K562 (cell line): Measurements from ENCODE around the gene SH3GL3. TPM values are rescaled to one million over a fixed set of nuclear protein-coding genes. Genes with fewer than 3 reads are reported as not detected.

Source experiments
- ATAC-seq: fragments of 200-7000 bp; cut with Tn5 transposase; 3 replicates; pipeline ENCODE4 v1.9.1; 2020; ENCODE audit warnings: moderate library complexity
- BruUV-seq: library from RNA; stranded (reverse); fragments of 400-500 nt; replicated peaks from 2 replicates; lab custom pipeline; 2021; lab: Mats Ljungman, UMichigan
- CTCF ChIA-PET: fragments of 300-600 bp; formaldehyde crosslinking; extraction: SDS; loops from one replicate; lab custom pipeline; 2021; ENCODE audit warnings: low intra/inter-chr PET ratio; lab: Yijun Ruan, JAX
- POLR2A ChIA-PET: fragments of 300-600, 350-650 bp; sonication (Branson Sonifier 250); formaldehyde crosslinking; extraction: SDS; loops from one replicate; lab custom pipeline; 2021; ENCODE audit warnings: antibody characterized with exemption, inconsistent platforms; lab: Yijun Ruan, JAX
- DNase-seq, 4 experiments: peaks; one replicate each; pipeline versions ENCODE4 v3.0.0 to v3.0.0-alpha.2; 2011 to 2018; ENCODE audit warnings: low spot score in 3 of 4, mixed read lengths in 3 of 4; ENCODE audit errors: extremely low read depth in 1 of 4
- FAIRE-seq: peaks from 2 replicates; lab custom pipeline; 2011; peaks lifted over from hg19 to GRCh38; lab: Jason Lieb, UNC
- H2AFZ ChIP-seq: 2 replicates; pipeline ENCODE4 v1.6.0; 2011; ENCODE audit warnings: low read depth, low read length, control low read depth, inconsistent platforms
- H3K27ac ChIP-seq: fragments of 200-600 bp; 3 replicates; pipeline ENCODE4 v1.8.0; 2011; ENCODE audit warnings: low read depth, mild to moderate bottlenecking, control low read depth, inconsistent platforms, low read length, moderate library complexity, mixed read lengths; ENCODE audit errors: extremely low read depth
- H3K27me3 ChIP-seq, 2 experiments: fragments of 300-600 bp in 1 of 2; 2 replicates in 1 of 2; 3 replicates in 1 of 2; pipeline versions ENCODE4 v1.6.0 to v1.8.0; 2011; ENCODE audit warnings: inconsistent platforms in 2 of 2, low read length in 2 of 2, mild to moderate bottlenecking in 1 of 2, mixed read lengths in 1 of 2, moderate library complexity in 1 of 2; ENCODE audit not compliant: control insufficient read depth in 2 of 2, insufficient read depth in 2 of 2
- H3K36me3 ChIP-seq: fragments of 300-600 bp; 3 replicates; pipeline ENCODE4 v1.8.0; 2011; ENCODE audit warnings: mild to moderate bottlenecking, low read length, inconsistent platforms; ENCODE audit not compliant: control insufficient read depth, insufficient read depth
- H3K4me1 ChIP-seq, 2 experiments: fragments of 200-600 bp in 1 of 2; replicated peaks in 1 of 2; 2 replicates in 1 of 2; 3 replicates in 1 of 2; pipeline versions ENCODE4 v1.5.1 to v1.8.0; 2011; ENCODE audit warnings: inconsistent platforms in 2 of 2, low read length in 2 of 2, mild to moderate bottlenecking in 1 of 2, mixed read lengths in 1 of 2, moderate library complexity in 1 of 2; ENCODE audit not compliant: control insufficient read depth in 2 of 2, insufficient read depth in 2 of 2
- H3K4me2 ChIP-seq: 2 replicates; pipeline ENCODE4 v1.6.1; 2011; ENCODE audit warnings: low read length, control low read depth, inconsistent platforms, mixed read lengths; ENCODE audit not compliant: insufficient read depth
- H3K4me3 ChIP-seq: fragments of 200-600 bp; sonication (generic), shearing (Covaris generic); 2 replicates; pipeline ENCODE4 v1.5.1; 2016; ENCODE audit warnings: control low read depth, inconsistent platforms
- H3K79me2 ChIP-seq: fragments of 200-600 bp; 3 replicates; pipeline ENCODE4 v1.8.0; 2011; ENCODE audit warnings: low read length, inconsistent platforms; ENCODE audit not compliant: control insufficient read depth, insufficient read depth
- H3K9ac ChIP-seq, 2 experiments: 2 replicates each; pipeline versions ENCODE4 v1.6.0 to v1.6.1; 2011; ENCODE audit warnings: low read depth in 2 of 2, low read length in 2 of 2, control low read depth in 1 of 2, inconsistent platforms in 1 of 2, mild to moderate bottlenecking in 1 of 2, mixed read lengths in 1 of 2; ENCODE audit not compliant: insufficient read depth in 1 of 2
- H3K9me1 ChIP-seq: one replicate; pipeline ENCODE4 v1.6.0; 2011; ENCODE audit warnings: inconsistent platforms, mild to moderate bottlenecking, low read length, moderate library complexity; ENCODE audit not compliant: control insufficient read depth, insufficient read depth
- H3K9me3 ChIP-seq: replicated peaks from 2 replicates; pipeline ENCODE4 v1.5.1; 2011; ENCODE audit warnings: low read depth, low read length, inconsistent platforms; ENCODE audit not compliant: control insufficient read depth, insufficient read depth
- H4K20me1 ChIP-seq: replicated peaks from 2 replicates; pipeline ENCODE4 v1.6.1; 2011; ENCODE audit warnings: low read length, inconsistent platforms, mixed read lengths; ENCODE audit not compliant: control insufficient read depth, insufficient read depth
- TCF7L2 ChIP-seq: fragments of 150-350 bp; IDR thresholded peaks from 2 replicates; pipeline ENCODE4 v1.6.1; 2016; ENCODE audit warnings: low read depth, mild to moderate bottlenecking, low read length, moderate library complexity
- VEZF1 ChIP-seq: fragments of 200-800 bp; sonication (Bioruptor generic); IDR thresholded peaks from 2 replicates; pipeline ENCODE4 v1.6.1; 2017; ENCODE audit warnings: missing genetic modification characterization, missing compliant biosample characterization
- XRCC3 ChIP-seq: fragments of 450-650 bp; IDR thresholded peaks from 2 replicates; pipeline ENCODE4 v1.6.1; 2017; ENCODE audit warnings: mild to moderate bottlenecking, moderate library complexity
- ZNF12 ChIP-seq: sonication (generic); formaldehyde crosslinking; IDR thresholded peaks from 2 replicates; pipeline ENCODE4 v1.4.0; 2020; ENCODE audit warnings: mild to moderate bottlenecking, missing genetic modification reagents
- ZNF449 ChIP-seq: fragments of 250-450 bp; sonication (Bioruptor Pico); IDR thresholded peaks from 2 replicates; pipeline ENCODE4 v1.8.0; 2022; ENCODE audit warnings: moderate library complexity, mild to moderate bottlenecking, inconsistent platforms
- ZNF699 ChIP-seq: fragments of 250-450 bp; sonication (Bioruptor Pico); IDR thresholded peaks from 2 replicates; pipeline ENCODE4 v1.8.0; 2021; ENCODE audit warnings: mild to moderate bottlenecking, moderate library complexity; ENCODE audit not compliant: insufficient replicate concordance
- WGBS: fragments of 100-300 bp; shearing (Covaris generic); methylation state at CpG from one replicate; pipeline ENCODE4 v1.1.6; 2016; ENCODE audit warnings: low coverage, mixed read lengths; ENCODE audit not compliant: insufficient coverage; ENCODE audit errors: missing lambda C conversion rate; 5-methylcytosine and 5-hydroxymethylcytosine counted together
- in situ Hi-C: fragments of 300-500 bp; cut with MboI; formaldehyde crosslinking; loops from 4 replicates; pipeline ENCODE4 v1.15.0; 2018; ENCODE audit warnings: inconsistent platforms, mixed read lengths
- intact Hi-C: fragments of 100-400 bp; cut with micrococcal nuclease; formaldehyde crosslinking; loops from 2 replicates; pipeline ENCODE4 v1.14.2; 2022
- polyA plus RNA-seq, 8 experiments: library from polyadenylated mRNA; depleted of rRNA in 4 of 8; stranded (reverse) in 5 of 8; unstranded in 3 of 8; fragments of >200 nt; fragmentation: Nextera tagmentation in 2 of 8; fragmentation: Illumina TruSeq in 1 of 8; extraction: Ambion mirVana in 2 of 8; extraction: Trizol in 1 of 8; gene quantifications; 2 replicates each; pipeline versions ENCODE4 v1.2.1 to v1.2.3, GENCODE V29; 2011 to 2014; ENCODE audit warnings: inconsistent platforms in 1 of 8, missing spikeins in 1 of 8
- total RNA-seq, 7 experiments: library from RNA; depleted of rRNA in 6 of 7; stranded (reverse); fragments of >200 nt in 6 of 7; fragmentation: Illumina TruSeq in 2 of 7; extraction: Trizol in 2 of 7; gene quantifications; 2 replicates each; pipeline versions ENCODE4 v1.2.1 to v1.2.3, GENCODE V29; 2011 to 2021; ENCODE audit warnings: low replicate concordance in 1 of 7

Gene SH3GL3
- total and polyA plus RNA-seq, 9 of the 15 experiments (the other 6 are each of a cell fraction or from before 2014, with no cell fraction given) = 3.9 to 16.0 (median 9.7) TPM

DNA sequence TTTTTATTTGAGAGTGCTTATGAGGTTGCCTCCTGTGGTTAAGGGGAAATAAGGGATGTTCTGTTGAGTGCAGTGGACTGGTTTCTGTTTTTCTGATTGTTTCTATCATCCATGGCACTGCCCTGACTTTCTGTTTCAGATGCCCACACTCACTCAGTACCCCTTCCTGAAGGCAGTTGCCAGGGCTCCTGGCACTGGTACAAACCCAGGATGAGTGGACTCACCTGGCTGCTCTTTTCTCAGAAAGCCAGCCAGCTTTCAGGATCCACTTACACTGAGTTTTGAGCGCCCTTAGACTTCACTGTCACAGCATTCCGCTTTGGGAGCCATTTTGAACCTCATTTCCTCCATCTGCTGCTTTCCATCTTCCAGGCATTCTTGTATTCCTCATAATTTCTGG, 150.9 kb downstream of the SH3GL3 start:
- ChIA-PET POLR2A (no interaction called here), CTCF (no interaction called here)
- ATAC-seq (no peak), DNase-seq (no peak), FAIRE-seq (no peak)
- H3K9me3 ChIP-seq = no peaks in the 10 kb centered on the region
- no peak overlapping the region for H3K9ac ChIP-seq
- no peak overlapping the region for H2AFZ ChIP-seq
- no peak overlapping the region for H3K4me3 ChIP-seq
- H4K20me1 ChIP-seq = no peaks in the 10 kb centered on the region
- intact Hi-C loops (no loop called here), in situ Hi-C loops (no loop called here)
- no peak for TF ChIP-seq ZNF449 (CRISPR knock-in tag)
- no peaks in the 10 kb centered on the region for H3K36me3 ChIP-seq
- 50% methylated on average over 2 of the region's 2 CpGs for WGBS
- H3K27ac ChIP-seq = no peak overlapping the region
- no peaks in the 10 kb centered on the region for H3K9me1 ChIP-seq
- no peaks in the 10 kb centered on the region for H3K79me2 ChIP-seq
- no peaks in the 10 kb centered on the region for H3K4me1 ChIP-seq
- BruUV-seq = no TSS peak
- no peak overlapping the region for H3K4me2 ChIP-seq
- no peaks in the 10 kb centered on the region for H3K27me3 ChIP-seq

DNA sequence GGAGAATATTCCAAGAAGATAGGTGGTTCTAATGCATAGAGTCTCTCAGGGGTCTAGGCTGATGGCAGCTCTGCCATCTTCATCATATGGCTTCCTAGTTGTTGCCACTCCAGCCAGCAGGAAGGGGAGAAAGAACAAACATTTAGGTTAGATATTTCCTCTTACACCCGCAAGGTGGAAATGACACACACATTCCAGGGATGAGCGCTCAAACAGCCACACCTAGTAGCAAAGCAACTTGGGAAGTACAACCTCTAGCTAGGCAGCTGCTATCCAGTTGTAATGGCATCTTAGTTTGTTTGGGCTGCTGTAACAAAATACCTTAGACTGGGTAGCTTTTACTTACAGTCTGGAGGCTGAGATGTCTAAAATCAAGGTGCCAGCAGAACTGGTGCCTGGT, 154.9 kb downstream of the SH3GL3 start:
- POLR2A ChIA-PET = no interaction called here
- H3K27ac ChIP-seq = no peak overlapping the region
- no peaks in the 10 kb centered on the region for H3K9me1 ChIP-seq
- in situ Hi-C loops = no loop called here
- FAIRE-seq = no peak
- intact Hi-C loops = no loop called here
- TF ChIP-seq ZNF12 (CRISPR knock-in tag) (no peak), ZNF699 (no peak), VEZF1 (CRISPR knock-in tag) (no peak), XRCC3 (no peak), TCF7L2 (no peak)
- TF ChIP-seq, all 486 proteins: peak for 0
- no peaks in the 10 kb centered on the region for H3K4me1 ChIP-seq
- no peak overlapping the region for H3K4me2 ChIP-seq
- no peak for DNase-seq
- CTCF ChIA-PET = no interaction called here
- H3K9me3 ChIP-seq = no peaks in the 10 kb centered on the region
- H3K27me3 ChIP-seq = no peaks in the 10 kb centered on the region
- no peak overlapping the region for H3K4me3 ChIP-seq
- 40% methylated on average over 2 of the region's 2 CpGs for WGBS
- no peaks in the 10 kb centered on the region for H3K79me2 ChIP-seq
- no peaks in the 10 kb centered on the region for H4K20me1 ChIP-seq
- H3K36me3 ChIP-seq = no peaks in the 10 kb centered on the region
- no peak overlapping the region for H3K9ac ChIP-seq
- H2AFZ ChIP-seq = no peak overlapping the region
- no TSS peak for BruUV-seq
- ATAC-seq = no peak
